Fibroblast of mammary gland (primary cell): ENCODE data around the gene AIF1L.
"Not testable (repeated sequence)": the region's sequence is repeated elsewhere in the genome, so short reads cannot be mapped to it uniquely, and the experiment has no call there.

Experiments
- DNase-seq: peaks from one replicate; pipeline ENCODE4 v3.0.0-alpha.2; 2010; ENCODE audit warnings: low read depth
- H3K4me3 ChIP-seq: 2 replicates; pipeline ENCODE4 v1.5.1; 2011; ENCODE audit warnings: low read depth, mild to moderate bottlenecking, low read length, moderate library complexity; ENCODE audit not compliant: control insufficient read depth
- TF ChIP-seq, protein P1 (sequence below): conservative IDR thresholded peaks from 2 replicates; pipeline ENCODE4 v1.5.1; 2011; ENCODE audit warnings: low read depth, low read length, inconsistent platforms; ENCODE audit not compliant: control insufficient read depth, insufficient read depth

Gene AIF1L

GRCh38 chr9:131107760-131108159, 11.4 kb downstream of the AIF1L start:
- TF ChIP-seq, protein P1, sequence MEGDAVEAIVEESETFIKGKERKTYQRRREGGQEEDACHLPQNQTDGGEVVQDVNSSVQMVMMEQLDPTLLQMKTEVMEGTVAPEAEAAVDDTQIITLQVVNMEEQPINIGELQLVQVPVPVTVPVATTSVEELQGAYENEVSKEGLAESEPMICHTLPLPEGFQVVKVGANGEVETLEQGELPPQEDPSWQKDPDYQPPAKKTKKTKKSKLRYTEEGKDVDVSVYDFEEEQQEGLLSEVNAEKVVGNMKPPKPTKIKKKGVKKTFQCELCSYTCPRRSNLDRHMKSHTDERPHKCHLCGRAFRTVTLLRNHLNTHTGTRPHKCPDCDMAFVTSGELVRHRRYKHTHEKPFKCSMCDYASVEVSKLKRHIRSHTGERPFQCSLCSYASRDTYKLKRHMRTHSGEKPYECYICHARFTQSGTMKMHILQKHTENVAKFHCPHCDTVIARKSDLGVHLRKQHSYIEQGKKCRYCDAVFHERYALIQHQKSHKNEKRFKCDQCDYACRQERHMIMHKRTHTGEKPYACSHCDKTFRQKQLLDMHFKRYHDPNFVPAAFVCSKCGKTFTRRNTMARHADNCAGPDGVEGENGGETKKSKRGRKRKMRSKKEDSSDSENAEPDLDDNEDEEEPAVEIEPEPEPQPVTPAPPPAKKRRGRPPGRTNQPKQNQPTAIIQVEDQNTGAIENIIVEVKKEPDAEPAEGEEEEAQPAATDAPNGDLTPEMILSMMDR = no peak
- no peak for DNase-seq
- H3K4me3 ChIP-seq = no peak overlapping the region

DNA sequence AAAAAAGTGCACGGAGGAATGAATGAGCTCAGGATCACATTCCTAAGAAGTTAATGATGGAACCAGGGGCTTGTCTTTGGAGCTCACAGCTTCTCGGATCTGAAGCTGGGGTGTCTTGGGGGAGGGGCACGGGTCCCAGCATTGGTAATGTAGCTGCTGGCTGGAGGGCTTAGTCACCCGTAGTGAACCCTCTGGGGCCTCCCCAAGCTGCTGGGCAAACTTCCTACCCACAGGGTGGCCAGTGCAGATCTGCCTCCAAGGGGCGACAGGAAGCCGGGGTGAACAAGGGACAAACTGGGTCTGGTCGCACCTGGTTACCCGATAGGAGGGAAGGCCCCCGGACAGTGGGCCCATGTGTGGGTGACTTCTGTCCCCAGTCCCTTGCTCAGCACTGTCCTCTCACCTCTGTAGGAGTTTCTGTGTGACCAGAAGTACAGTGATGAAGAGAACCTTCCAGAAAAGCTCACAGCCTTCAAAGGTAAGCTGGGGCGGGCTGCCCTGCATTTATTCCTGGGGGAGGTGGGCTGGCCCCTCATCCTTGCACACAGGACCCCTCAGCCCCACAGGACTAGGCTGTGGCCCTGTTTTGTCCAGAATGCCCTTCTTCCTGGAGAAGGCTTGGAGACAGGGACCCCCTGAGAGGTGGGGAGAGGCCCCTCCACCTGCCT, 15.0 kb downstream of the AIF1L start:
- no peak for DNase-seq
- H3K4me3 ChIP-seq = no peak overlapping the region
- TF ChIP-seq, protein P1 = no peak

GRCh38 chr9:131111854-131112311, 15.6 kb downstream of the AIF1L start:
- TF ChIP-seq, protein P1 = no peak
- no peak for DNase-seq
- no peak overlapping the region for H3K4me3 ChIP-seq

GRCh38 chr9:131112374-131113154, 16.2 kb downstream of the AIF1L start:
- no peak overlapping the region for H3K4me3 ChIP-seq
- TF ChIP-seq, protein P1 = no peak
- DNase-seq = no peak

DNA sequence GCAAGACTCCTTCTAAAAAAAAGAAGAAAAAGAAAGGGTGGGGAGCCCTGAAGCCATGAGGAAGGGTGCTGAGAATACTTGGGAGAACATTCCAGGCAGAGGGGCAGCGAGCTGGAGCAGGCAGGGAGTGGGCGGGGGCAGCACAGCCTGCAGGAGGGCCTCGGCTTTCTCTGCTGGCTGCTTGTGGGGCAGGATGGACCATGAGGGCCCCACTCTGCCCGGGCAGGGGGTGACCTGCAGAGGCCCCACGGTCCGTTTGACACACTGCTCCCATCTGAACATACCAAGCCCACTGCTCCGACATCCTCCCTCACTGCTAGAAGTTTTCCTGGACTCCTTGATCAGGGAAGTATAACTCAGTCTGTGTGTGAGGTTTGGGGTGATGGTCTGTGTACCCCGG, 17.3 kb downstream of the AIF1L start:
- no peak overlapping the region for H3K4me3 ChIP-seq
- DNase-seq = no peak
- TF ChIP-seq, protein P1 = no peak

DNA sequence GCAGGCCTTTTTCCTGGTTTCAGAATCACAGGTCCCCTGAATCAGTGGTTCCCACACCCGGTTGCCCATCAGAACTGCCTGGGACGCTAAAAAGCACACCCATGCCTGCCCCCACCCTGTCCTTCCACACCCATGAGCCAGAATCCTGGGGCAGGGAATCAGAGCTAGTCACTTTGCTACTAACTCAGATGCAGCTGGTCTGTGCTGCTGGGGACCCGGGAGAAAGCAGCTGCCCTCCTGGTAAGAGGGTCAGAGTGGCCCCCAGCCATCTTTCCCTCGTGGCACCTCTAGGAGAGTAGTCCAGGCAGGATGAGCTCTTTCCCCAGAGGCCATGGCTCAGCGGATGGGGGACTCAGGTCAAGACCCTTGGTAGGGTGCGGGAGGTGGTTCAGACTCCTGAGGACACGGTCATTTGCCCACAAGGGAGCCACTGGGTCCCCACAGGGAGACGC, 17.8 kb downstream of the AIF1L start:
- H3K4me3 ChIP-seq = no peak overlapping the region
- TF ChIP-seq, protein P1 = no peak
- DNase-seq = no peak

DNA sequence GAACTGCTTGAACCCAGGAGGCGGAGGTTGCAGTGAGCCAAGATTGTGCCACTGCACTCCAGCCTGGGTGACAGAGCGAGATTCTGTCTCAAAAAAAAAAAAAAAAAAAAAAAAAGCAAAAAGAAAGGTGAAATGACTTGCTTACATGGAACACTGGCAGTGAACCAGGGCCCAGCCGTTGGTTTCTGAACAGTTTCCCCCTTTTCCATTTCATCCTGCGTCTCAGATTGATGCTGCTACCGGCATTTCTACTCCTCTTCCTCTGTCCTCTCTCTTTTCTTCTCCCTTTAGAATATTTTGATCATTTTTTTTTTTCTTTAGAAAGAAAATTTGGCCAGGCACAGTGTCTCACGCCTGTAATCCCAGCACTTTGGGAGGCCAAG, 19.0 kb downstream of the AIF1L start:
- not testable (repeated sequence) for H3K4me3 ChIP-seq, DNase-seq
